22Rv1 (cell line): ENCODE measurements around the gene EIF4E2.

Source experiments
- CTCF ChIP-seq: fragments of 450-650 bp; IDR thresholded peaks from 2 replicates; pipeline ENCODE4 v1.5.1; 2017; ENCODE audit warnings: mild to moderate bottlenecking
- ZFX ChIP-seq: fragments of 450-650 bp; IDR thresholded peaks from 2 replicates; pipeline ENCODE4 v1.6.1; 2017; ENCODE audit warnings: antibody characterized with exemption, borderline replicate concordance

GRCh38 chr2:232537079-232537478 lies 13.4 kb upstream of the EIF4E2 start:
- TF ChIP-seq CTCF (peak; percentile 60), ZFX (no peak)
